ENCODE measurements around the gene AP1S1.

Gene AP1S1

DNA sequence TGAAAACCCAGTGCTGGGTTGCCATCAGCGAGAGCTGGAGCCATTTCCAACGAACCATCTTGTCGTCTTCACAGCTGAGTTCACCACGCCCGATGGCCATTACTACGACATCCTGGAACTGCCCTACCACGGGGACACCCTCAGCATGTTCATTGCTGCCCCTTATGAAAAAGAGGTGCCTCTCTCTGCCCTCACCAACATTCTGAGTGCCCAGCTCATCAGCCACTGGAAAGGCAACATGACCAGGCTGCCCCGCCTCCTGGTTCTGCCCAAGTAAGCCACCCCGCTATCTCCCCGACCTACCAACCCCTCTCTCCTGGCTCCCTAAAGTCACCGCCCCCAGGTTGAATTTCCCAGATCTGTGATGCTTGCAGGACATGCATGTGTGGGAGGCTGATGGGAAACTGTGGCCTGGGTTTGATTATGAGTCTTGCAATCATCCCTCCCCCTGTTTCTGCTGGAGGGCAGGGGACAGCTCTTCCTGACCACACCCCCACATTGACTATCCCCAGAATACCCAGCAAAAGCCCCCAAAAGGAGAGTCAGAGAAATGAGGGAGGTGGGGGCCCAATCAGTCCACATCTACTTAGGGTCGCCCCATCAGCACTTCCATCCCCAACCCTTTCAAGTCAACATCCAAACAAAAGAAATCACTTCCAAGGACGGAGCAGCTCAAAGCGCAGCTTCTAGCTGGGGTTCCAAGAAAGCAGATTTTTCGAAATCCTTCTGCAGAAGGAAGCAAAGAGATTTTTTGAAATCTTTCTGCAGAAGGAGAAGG, 20.5 kb upstream of the AP1S1 start:
- Histone ChIP-seq H3K4me3 (ENCODE audit: low read depth in 1 of 2, low read length in 2 of 2) (no peak overlapping the region), H3K9ac (ENCODE audit: low read depth, low read length) (no peak overlapping the region), H3K4me2 (ENCODE audit: insufficient read depth, low read length) (no peak overlapping the region), H3K27ac (ENCODE audit: low read length) (no peak overlapping the region), H4K20me1 (ENCODE audit: insufficient read depth, low read length) (no peaks in the 10 kb centered on the region), H3K79me2 (ENCODE audit: insufficient read depth, low read length) (no peaks in the 10 kb centered on the region), H3K4me1 (ENCODE audit: insufficient read depth, low read length) (no peaks in the 10 kb centered on the region), H3K36me3 (ENCODE audit: insufficient read depth, low read length) (no peaks in the 10 kb centered on the region), H2AFZ (ENCODE audit: low read depth, low read length) (no peak overlapping the region), H3K27me3 (ENCODE audit: insufficient read depth, low read length, poor library complexity) (no peaks in the 10 kb centered on the region), H3K9me3 (ENCODE audit: insufficient read depth, low read length, severe bottlenecking) (no peaks in the 10 kb centered on the region)
- ATAC-seq (ENCODE audit: insufficient read depth, low read depth) (no peak), DNase-seq (no peak)
- TF ChIP-seq, protein P1, sequence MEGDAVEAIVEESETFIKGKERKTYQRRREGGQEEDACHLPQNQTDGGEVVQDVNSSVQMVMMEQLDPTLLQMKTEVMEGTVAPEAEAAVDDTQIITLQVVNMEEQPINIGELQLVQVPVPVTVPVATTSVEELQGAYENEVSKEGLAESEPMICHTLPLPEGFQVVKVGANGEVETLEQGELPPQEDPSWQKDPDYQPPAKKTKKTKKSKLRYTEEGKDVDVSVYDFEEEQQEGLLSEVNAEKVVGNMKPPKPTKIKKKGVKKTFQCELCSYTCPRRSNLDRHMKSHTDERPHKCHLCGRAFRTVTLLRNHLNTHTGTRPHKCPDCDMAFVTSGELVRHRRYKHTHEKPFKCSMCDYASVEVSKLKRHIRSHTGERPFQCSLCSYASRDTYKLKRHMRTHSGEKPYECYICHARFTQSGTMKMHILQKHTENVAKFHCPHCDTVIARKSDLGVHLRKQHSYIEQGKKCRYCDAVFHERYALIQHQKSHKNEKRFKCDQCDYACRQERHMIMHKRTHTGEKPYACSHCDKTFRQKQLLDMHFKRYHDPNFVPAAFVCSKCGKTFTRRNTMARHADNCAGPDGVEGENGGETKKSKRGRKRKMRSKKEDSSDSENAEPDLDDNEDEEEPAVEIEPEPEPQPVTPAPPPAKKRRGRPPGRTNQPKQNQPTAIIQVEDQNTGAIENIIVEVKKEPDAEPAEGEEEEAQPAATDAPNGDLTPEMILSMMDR (IDR thresholded peaks at IDR 0.05; ENCODE audit: borderline replicate concordance, extremely low read depth, low read length, poor library complexity, severe bottlenecking) = no peak
- TF ChIP-seq EZH2 (IDR thresholded peaks at IDR 0.05; ENCODE audit: borderline replicate concordance, low read depth, low read length, severe bottlenecking) = no peak

DNA sequence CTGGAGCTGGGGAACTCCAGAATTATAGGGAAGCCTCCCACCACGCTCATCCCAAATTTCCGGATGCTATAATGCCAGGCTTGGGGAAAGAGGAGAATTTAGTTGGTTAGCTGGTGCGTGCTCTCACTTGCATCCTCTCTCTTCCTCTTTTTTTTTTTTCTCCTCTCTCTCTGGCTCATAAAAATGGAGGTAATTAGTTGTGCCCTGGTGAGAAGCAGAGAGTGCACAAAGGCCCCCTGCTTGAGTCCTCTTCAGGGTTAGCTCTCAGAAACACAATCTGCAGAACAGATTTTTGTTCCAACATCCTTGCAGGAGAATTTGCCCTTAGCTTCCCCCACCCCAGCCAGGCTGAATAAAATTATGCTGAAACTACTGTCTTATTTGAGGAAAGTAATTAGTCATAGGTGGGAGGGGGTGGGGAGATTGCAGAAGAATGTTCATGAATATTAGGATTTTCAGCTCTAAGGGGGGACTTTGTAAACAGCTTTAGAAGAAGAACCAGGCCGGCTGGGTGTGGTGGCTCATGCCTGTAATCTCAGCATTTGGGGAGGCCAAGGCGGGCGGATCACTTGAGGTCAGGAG, 19.8 kb upstream of the AP1S1 start:
- Histone ChIP-seq H3K79me2 (ENCODE audit: insufficient read depth, low read length) (no peaks in the 10 kb centered on the region), H3K9ac (ENCODE audit: low read depth, low read length) (no peak overlapping the region), H3K9me3 (ENCODE audit: insufficient read depth, low read length, severe bottlenecking) (no peaks in the 10 kb centered on the region), H2AFZ (ENCODE audit: low read depth, low read length) (no peak overlapping the region), H3K4me2 (ENCODE audit: insufficient read depth, low read length) (no peak overlapping the region), H4K20me1 (ENCODE audit: insufficient read depth, low read length) (no peaks in the 10 kb centered on the region), H3K27ac (ENCODE audit: low read length) (no peak overlapping the region), H3K36me3 (ENCODE audit: insufficient read depth, low read length) (no peaks in the 10 kb centered on the region), H3K27me3 (ENCODE audit: insufficient read depth, low read length, poor library complexity) (no peaks in the 10 kb centered on the region), H3K4me1 (ENCODE audit: insufficient read depth, low read length) (no peaks in the 10 kb centered on the region), H3K4me3 (ENCODE audit: low read depth in 1 of 2, low read length in 2 of 2) (no peak overlapping the region)
- ATAC-seq (ENCODE audit: insufficient read depth, low read depth) (no peak), DNase-seq (no peak)
- TF ChIP-seq, protein P1 (IDR thresholded peaks at IDR 0.05; ENCODE audit: borderline replicate concordance, extremely low read depth, low read length, poor library complexity, severe bottlenecking) = no peak
- TF ChIP-seq EZH2 (IDR thresholded peaks at IDR 0.05; ENCODE audit: borderline replicate concordance, low read depth, low read length, severe bottlenecking) = no peak

DNA sequence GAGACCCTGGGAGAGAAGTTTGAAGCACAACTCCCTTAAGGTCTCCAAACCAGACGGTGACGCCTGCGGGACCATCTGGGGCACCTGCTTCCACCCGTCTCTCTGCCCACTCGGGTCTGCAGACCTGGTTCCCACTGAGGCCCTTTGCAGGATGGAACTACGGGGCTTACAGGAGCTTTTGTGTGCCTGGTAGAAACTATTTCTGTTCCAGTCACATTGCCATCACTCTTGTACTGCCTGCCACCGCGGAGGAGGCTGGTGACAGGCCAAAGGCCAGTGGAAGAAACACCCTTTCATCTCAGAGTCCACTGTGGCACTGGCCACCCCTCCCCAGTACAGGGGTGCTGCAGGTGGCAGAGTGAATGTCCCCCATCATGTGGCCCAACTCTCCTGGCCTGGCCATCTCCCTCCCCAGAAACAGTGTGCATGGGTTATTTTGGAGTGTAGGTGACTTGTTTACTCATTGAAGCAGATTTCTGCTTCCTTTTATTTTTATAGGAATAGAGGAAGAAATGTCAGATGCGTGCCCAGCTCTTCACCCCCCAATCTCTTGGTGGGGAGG, 16.5 kb upstream of the AP1S1 start:
- peaks cover 8% of the 10 kb centered on the region for H3K4me1 ChIP-seq (ENCODE audit: insufficient read depth, low read length)
- no peak overlapping the region for H3K4me3 ChIP-seq (ENCODE audit: low read depth in 1 of 2, low read length in 2 of 2)

More for the DNA sequence above, 16.5 kb upstream of the AP1S1 start:
- no peaks in the 10 kb centered on the region for H3K79me2 ChIP-seq (ENCODE audit: insufficient read depth, low read length)
- TF ChIP-seq EZH2 (IDR thresholded peaks at IDR 0.05; ENCODE audit: borderline replicate concordance, low read depth, low read length, severe bottlenecking) = no peak
- TF ChIP-seq, protein P1 (IDR thresholded peaks at IDR 0.05; ENCODE audit: borderline replicate concordance, extremely low read depth, low read length, poor library complexity, severe bottlenecking) = no peak
- no peak overlapping the region for H3K4me2 ChIP-seq (ENCODE audit: insufficient read depth, low read length)
- H3K36me3 ChIP-seq (ENCODE audit: insufficient read depth, low read length) = no peaks in the 10 kb centered on the region
- ATAC-seq (ENCODE audit: insufficient read depth, low read depth) (no peak), DNase-seq (no peak)
- H3K9me3 ChIP-seq (ENCODE audit: insufficient read depth, low read length, severe bottlenecking) = no peaks in the 10 kb centered on the region
- H4K20me1 ChIP-seq (ENCODE audit: insufficient read depth, low read length) = no peaks in the 10 kb centered on the region
- no peak overlapping the region for H3K9ac ChIP-seq (ENCODE audit: low read depth, low read length)
- no peaks in the 10 kb centered on the region for H3K27me3 ChIP-seq (ENCODE audit: insufficient read depth, low read length, poor library complexity)
- no peak overlapping the region for H2AFZ ChIP-seq (ENCODE audit: low read depth, low read length)
- H3K27ac ChIP-seq (ENCODE audit: low read length) = no peak overlapping the region
